GM18517 (cell line): ENCODE data around the gene UBE2E3.

Experiments
- ATAC-seq: cut with Tn5 transposase; IDR thresholded peaks from one replicate; pipeline ENCODE4 v1.9.1; 2021; ENCODE audit warnings: mild to moderate bottlenecking, moderate library complexity; ENCODE audit not compliant: unreplicated experiment

The UBE2E3 gene

DNA sequence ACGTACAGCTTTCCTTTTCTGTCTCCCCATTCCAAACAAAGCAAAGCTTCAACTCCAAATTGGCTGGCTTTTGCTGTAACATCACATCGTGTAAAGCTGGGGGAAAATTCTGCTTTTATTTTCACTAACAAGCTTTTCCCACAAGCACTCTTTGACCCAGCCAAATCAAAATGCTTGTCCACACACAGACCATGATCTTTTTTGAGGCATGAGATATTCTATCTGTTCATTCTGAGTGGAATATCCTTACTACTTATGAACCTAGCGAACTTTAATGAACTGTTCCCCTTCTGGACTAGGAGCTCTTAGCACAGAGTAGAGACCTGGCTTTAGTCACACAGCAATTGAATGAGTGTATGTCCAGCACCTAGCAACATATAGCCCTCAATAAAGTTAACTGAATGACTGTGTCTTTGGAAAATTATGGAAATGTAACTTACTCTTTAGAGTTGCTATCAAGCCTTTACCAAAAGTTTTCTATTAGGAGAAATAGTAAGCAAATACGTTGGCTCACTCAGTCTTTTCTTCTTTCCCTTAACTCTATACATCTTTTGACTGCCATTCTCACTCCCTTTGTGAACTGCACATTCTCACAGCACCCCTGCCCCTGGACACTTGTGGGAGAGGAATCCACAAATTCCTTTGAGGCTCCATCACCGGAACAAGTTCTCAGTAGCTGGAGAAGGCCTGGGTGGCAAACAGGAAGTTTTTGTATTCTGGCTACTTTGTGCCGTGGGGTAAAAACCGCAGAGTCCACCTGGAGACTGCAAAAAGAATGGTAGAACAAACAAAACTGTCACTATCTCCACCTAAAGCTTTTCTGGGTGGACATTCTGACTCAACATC lies 1.3 kb upstream of the UBE2E3 start:
- no peak for ATAC-seq

DNA sequence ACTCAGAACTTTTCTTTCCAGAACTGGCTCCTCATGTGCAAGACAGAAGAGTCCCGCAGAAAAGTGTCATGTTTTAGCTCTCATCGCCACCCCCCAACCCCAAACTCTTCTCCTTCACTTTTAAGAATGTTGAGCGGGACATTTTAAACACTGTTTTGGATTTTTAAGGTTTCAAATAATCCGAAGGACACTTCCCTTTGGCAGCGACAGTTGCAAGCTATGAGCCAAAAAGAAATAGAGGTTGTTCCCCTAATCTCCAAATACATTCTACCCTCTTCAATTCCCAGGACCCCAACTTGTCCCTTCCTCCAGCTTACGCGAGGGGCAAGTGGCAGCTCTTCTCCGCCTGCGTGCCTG lies 678 bp upstream of the UBE2E3 start:
- ATAC-seq = no peak

DNA sequence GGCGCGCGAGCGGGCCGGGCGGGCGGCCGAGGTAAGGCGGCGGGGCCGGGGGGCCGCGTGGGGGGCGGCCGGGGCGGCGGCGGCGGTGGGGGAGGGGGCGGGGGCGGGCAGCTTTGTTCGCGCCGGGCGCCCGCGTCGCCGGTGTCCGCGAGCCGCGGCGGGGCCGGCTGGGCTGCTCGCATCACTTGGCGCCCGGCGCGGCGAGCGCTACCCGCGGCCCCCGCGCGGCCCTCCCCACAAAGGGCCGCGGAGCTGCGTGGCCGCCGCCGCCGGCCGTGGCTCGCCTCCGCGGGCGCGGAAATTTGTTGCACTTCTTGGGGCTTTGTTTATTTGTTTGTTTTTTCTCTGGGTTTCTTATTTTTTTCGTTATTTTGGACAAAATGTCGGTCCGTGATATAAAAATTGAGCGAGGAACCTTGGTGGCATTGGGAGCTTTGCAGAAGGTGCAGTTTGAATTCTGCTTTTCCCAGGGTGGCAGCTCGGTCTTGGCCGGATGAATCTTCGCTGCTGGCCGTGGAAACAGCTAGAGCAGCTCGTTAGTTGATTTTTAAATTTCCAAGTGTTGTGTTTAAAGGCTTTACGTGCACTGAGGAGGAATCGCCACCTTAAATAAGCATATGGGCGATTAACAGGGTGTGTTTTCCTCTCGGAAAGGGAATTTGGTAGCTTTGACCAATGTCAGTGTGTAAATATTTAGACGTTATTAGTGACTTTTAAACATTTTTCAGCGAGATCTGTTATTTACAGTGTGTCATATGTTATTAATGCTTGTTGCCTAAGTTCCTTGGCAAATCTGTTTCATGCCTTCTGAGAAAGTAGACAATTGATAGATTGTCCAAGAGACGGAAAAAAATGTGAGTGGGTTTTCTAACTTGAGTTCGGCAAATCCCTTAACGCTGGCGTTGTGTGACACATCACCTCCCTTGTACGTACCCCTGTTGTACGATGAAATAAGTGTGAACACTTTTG lies 822 bp downstream of the UBE2E3 start:
- no peak for ATAC-seq

DNA sequence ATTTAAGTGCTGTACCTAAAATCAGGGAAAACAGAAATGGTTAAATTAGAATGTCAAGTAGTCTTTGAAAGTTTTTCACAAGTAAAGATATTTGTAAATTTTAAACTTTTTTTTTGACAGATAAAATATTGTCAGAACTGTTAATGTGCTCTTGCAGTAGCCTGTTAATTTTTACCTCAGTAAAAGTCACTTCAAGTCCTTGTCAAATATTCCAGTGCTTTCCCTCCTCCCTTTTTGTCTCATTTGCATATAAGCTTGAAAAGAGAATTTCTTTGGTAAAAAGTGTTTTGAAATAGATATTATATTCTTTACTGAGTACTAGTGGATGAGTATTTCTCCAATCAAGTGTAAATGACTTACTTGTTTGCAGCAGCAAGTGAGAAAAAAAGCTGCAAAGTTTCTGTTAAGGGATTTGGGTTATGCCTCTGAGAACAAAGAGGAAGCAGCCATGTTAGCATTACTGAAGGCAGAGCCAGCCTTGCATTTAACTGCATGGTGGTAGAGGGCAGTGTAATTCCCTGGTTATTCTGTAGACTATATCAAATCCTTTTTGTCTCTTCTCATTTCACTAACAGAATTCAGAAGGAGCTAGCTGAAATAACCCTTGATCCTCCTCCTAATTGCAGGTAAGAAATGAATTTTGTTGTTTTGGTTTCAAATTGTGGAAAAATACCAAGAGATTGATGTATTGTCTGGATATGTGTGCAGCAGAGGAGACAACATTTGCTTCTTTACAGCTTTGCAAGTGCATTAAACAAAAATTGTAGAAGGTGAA lies 3.2 kb downstream of the UBE2E3 start:
- ATAC-seq = peak; percentile 51

DNA sequence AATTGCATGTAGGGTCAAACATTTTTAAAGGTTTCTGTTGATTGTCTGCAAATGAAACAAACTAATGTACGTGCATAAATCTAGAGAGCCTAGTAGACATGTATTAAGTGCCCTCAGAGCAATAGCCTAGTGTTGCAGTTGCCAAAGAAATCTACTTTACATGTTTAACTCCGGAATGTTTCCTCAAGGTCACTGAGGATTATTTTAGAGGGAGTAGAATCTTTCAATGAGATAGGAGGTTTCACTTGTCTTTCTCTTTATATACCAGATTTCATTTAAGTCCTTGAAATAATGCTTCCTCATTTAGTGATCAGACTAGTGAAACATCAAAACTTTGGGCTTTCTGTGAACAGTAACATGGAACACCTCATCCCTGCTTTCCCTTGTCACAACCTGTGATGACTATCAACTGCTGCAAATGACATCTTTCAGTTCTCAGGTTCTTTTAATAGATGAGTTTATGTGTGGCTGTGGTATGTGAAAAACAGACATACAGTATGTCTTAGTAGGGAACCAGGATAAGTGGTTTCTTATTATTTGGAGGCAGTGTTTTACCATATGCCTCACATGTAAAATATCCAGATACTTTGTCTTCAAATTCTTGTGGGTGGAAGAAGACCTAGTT lies 5.5 kb downstream of the UBE2E3 start:
- ATAC-seq = no peak

DNA sequence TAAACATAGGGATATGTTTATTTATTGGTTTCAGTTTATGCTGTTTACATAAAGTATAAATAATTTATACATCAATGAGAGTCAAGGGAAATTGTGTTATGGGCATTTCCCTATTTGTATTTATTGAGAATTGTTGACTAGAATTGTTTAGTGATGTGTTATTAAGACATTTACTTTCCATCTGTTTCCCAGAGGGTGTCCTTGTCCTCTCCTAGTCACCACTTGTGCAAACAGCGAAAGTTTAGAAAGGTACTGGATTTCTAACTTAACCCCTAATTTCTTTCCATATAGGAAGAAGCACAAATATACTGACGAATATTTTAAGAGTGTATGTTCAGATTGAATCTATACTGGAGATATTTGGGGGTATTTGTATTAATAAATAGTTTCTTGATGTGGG lies 6.7 kb downstream of the UBE2E3 start:
- ATAC-seq = no peak

DNA sequence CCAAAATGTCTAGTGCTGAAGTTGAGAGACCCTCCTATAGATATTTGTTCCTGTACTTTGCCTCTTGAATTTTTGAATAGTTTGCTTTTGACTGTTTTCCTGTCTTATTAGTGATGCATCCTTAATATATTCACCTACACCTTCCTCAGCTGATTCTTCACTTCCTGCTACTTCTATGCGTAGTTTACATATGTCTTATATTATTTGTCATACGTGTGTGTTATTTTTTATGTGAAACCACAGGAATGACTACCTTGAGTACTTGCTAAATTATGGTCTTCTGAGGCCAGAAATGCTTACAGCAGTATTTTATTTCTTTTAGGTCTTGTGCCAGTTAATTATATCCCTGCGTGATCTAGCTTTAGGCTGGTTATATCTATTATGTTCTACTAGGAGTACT lies 9.9 kb downstream of the UBE2E3 start:
- no peak for ATAC-seq

DNA sequence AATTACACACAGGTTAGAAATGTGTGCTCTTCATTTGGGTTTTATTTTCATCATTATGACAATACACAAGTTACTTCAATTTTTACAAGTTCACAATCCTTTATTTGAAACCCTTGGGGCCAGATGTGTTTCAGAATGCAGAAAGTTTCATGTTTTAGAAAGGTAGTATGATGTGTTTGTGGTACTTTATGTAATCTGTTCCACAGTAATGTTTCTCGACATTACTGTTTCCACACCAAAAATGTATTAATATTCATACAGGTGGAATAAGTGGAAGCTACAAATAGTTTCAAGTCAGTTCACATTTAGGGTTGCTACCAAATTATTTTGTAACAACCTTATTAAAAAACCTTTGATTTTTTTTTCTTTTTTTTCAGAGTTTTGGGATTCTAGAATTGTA lies 10.4 kb downstream of the UBE2E3 start:
- no peak for ATAC-seq

DNA sequence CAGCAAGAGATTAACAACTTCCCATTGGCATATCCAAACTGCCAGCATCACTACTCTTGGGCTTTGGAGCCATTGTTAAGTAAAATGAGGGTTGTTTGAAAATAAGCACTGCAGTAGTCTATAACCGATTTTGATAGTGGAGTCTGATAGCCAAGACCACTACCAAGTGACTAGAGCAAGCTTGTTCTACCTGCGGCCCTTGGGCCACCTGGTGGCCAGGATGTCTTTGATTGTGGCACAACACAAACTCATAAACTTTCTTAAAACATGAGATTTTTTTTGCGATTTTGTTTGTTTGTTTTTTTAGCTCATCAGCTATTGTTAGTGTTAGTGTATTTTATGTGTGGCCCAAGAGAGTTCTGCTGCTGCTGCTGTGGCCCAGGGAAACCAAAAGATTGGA lies 11.0 kb downstream of the UBE2E3 start:
- ATAC-seq = no peak

DNA sequence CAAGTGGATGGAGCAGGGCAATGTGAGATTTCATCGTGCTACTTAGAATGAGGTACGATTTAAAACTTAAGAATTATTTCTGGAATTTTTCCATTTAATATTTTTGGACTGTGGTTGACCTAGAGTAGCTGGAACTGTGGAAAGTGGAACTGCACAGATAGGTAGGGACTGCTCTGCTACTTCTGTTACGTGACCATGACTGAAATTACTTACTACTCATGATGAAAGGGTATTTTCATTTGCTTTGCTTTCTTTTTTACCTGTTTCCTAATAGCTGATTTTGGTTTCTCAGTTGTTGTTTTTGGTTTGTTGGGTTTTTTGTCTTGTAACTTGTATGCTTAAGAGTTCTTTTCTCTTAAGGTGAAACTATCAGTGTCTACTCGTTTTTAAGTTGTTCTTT lies 11.4 kb downstream of the UBE2E3 start:
- peak; percentile 73 for ATAC-seq

DNA sequence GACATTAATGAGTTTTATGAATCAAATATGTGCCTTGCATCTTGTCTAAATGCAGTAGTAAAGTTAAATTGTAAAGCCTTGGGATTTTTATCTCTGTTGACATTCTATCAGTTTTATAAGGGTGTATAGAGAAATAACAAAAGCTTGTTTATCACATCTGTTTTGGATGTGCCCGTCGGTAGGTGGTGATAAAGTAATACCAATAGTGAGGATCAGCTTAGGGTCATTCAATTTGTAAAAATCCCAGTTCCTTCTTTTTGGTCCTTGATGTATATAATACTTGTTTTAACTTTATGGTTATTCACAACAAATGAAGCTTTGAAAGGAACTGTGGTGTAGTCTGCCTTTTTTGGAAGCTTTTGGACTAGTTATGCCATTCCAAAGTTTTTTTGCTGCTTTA lies 12.6 kb downstream of the UBE2E3 start:
- ATAC-seq = no peak

DNA sequence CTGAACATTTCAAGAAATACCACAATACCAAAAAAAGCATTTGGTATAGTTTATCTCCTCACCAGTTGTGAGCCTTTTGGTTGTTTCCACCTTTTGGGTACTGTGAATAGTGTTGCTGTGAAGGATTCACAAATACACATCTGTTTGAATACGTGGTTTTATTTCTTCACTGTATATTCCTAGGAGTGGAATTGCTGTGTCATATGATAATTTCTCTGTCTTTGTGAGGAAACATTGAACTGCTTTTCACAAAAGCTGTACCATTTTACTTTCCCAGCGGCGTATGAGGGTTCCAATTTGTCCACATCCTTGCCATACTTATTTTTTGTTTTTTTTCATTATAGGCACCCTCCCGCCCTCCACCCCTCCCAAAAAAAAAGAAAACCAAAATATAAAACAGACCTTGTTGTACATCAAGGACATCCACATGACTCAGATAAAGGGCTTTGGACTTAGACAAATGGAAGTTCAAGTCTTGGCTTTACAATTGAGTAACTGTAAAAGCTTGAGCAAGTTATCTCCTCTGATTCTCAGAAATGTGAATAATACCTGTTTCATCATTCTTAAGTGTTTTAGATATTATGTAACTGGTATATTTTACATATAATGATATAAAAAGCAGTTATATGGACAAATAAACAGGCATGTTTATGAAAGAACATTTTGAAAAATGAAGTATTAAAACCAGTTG lies 19.0 kb downstream of the UBE2E3 start:
- ATAC-seq = no peak

DNA sequence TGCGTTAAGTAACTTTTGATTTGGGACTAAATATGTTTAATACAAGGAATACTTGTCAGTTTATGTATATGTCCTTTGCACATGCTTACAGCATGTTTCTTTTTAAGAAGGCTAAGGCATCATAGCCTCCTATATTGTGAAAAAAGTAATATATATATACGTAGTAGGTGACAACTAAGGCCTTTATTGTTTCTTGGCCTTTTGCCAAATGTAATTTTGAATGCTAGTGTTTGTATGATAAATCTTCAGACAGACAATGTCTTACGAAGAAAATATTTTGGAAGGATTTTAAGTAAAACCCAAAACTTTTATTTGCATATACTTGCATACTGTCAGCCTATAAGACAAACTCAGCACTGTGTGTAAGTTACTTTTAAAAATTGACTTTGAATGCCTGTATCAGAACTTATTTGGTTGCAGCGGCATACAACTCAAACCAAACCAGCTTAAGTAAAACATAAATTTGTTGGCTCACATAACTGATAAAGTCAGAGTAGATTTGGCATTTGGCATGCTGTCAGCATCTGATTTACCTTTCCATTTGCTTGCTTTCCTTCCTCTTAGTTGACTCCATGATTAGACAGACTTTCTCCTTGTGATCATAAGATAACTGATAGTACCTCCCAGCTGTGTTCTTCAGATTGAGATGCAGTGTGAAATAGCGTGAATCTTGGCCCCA lies 24.4 kb downstream of the UBE2E3 start:
- no peak for ATAC-seq

DNA sequence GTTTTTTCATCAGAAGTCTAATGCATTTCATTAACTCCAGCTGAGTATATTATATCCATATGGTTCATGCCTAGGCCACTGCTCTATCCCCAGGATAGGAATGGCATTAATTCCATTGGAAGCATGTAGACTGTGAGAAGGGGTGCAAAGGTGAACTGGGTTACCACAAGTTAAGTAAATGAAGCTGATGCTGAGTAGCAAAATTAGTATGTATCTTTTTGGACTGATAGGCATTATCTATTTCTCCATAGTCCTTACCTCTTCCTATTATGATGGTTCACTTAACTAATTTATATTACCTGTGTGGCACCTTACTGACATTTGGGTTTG lies 24.9 kb downstream of the UBE2E3 start:
- ATAC-seq = no peak

DNA sequence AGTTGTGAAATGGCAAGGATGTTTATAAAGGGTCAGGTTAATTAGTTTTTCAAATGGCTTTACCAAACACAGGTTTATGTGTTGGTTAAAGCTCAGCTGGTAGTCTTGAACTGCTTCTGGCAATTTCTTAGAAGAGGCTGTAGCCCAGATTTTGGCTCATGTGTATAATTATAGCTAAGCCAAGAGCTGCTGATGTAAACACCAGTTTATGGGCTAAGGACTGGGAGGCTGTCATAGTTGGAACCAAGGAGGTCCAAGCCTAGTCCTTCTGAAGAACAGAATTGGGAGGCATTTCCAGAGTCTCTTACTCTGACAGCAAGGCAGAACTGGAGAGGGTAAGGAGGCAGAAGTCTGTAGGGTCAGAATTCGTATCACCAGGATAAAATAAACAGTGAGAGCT lies 25.4 kb downstream of the UBE2E3 start:
- ATAC-seq = no peak

DNA sequence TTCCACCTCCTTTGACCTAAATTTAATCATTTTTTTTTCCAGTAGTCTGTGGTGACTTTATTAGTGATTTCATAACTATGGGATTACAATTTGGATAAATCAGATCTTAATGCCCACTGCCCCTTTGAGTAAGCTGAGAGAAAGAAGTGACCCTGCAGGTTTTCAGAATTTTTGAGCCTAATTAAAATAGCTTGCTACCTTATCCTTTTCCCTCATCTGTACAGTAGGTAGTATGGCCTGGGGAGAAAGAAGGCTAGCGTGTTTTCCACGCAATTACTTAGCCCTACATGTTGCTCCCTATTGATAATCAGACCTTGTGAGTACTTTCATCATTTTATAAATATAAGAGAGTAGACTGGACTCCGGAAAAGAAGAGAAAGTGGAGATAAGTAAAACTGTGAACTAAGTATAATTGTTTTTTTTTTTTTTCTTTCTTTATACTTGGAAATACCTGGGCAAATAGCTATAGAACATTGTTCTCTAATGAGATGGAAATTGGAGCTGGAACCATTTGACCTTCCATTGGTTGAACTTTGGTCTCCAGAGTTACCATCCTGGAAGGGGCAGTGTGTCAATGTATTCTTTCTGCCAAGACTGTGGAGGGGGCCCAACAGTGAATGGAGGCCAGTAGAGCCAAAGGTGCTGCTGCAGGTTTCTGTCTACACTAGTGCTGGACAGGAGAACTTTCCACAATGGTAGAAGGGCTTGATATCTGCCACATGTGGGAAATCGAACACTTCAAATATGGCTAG lies 26.9 kb downstream of the UBE2E3 start:
- no peak for ATAC-seq

DNA sequence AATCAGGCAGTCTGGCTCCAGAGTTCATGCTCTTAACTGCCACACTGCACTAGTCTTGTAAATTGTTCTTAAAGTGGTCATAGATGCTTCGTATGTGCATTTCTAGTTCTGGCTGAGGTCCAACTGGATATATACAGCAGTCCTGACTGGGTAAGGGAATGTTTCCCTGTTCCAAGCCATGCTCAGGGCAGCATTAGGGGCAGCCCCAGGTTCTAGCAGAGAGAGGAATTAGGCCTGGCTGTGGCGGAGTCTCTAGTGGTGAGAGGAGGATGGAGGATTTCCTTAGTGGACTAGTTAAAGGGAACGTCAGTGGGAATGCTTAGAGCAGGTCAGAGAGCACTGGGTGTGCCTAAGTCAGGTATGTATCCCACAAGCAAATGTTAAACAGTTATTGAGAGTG lies 28.0 kb downstream of the UBE2E3 start:
- no peak for ATAC-seq

DNA sequence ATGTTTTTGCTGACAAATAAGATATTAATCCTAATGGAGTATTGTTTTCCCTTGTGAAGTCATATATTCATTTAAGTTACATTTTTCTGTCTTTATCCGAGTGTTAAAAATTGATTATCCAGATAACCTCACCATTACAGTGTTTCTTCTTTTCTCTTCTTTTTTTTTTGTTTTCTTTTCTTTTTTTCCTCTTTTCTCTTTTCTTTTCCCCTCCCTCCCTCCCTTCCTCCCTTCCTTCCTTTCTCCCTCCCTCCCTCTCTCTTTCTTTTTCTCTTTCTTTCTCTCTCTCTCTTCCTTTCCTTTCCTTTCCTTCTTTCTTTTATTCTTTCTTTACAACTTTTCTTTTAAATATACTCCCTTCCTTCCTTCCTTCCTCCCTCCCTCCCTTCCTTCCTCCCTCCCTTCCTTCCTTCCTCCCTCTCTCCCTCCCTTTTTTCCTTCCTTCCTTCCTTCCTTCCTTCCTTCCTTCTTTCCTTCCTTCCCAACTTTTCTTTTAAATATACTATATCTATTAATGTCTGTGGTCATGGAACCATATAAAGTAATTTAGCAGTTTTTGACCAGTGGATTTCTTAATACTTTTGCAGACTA lies 40.9 kb downstream of the UBE2E3 start:
- ATAC-seq = no peak

DNA sequence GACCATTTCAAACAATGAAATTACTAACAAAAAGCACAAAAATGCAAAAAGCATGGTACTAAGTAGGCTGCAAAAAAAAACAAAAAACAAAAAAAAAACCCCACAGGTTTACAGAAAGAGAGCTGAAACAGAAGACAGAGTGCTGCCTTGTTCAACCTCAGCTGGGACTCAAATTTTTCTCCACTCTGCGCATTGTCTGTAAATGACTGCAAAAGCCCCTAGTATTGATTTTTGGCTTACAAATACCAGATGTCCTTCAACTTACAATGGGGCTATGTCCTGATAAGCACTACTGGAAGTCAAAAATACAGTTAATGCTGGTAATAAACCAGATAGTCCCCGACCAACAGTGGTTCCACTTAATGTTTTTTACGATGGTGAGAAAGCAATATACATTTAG lies 42.2 kb downstream of the UBE2E3 start:
- no peak for ATAC-seq
